Ishikawa (cell line): ENCODE measurements around the gene RIMS4.

Source experiments
- CEBPB ChIP-seq: IDR thresholded peaks from 2 replicates; pipeline ENCODE4 v1.6.1; 2012
- CREB1 ChIP-seq: IDR thresholded peaks from 2 replicates; pipeline ENCODE4 v1.6.1; 2012; ENCODE audit warnings: low read depth
- EGR1 ChIP-seq: IDR thresholded peaks from 2 replicates; pipeline ENCODE4 v1.6.1; 2012
- EP300 ChIP-seq: IDR thresholded peaks from 2 replicates; pipeline ENCODE4 v1.6.1; 2012; ENCODE audit warnings: borderline replicate concordance
- FOXM1 ChIP-seq: IDR thresholded peaks from 2 replicates; pipeline ENCODE4 v1.6.1; 2012; ENCODE audit warnings: low read depth, borderline replicate concordance
- NFIC ChIP-seq: IDR thresholded peaks from 2 replicates; pipeline ENCODE4 v1.6.1; 2012
- RAD21 ChIP-seq: IDR thresholded peaks from 2 replicates; pipeline ENCODE4 v1.6.1; 2012; ENCODE audit warnings: low read depth
- TAF1 ChIP-seq: IDR thresholded peaks from 2 replicates; pipeline ENCODE4 v1.6.1; 2012; ENCODE audit warnings: low read depth, mild to moderate bottlenecking
- TCF12 ChIP-seq: IDR thresholded peaks from 2 replicates; pipeline ENCODE4 v1.6.1; 2012; ENCODE audit warnings: low read depth
- TEAD4 ChIP-seq: IDR thresholded peaks from 2 replicates; pipeline ENCODE4 v1.6.1; 2012
- YY1 ChIP-seq: IDR thresholded peaks from 2 replicates; pipeline ENCODE4 v1.6.1; 2012; ENCODE audit warnings: low read depth
- ZBTB7A ChIP-seq: IDR thresholded peaks from 2 replicates; pipeline ENCODE4 v1.6.1; 2012; ENCODE audit warnings: low read depth
- TF ChIP-seq, protein P1 (sequence below): IDR thresholded peaks from 2 replicates; pipeline ENCODE4 v1.6.1; 2012; ENCODE audit warnings: low read depth, mild to moderate bottlenecking
- TF ChIP-seq, protein P2 (sequence below): IDR thresholded peaks from 2 replicates; pipeline ENCODE4 v1.6.1; 2012
- TF ChIP-seq, protein P3 (sequence below): IDR thresholded peaks from 2 replicates; pipeline ENCODE4 v1.6.1; 2012

RIMS4 gene

GRCh38 chr20:44805335-44805978, 4.9 kb downstream of the RIMS4 start:
- TF ChIP-seq TAF1 (no peak), NFIC (no peak), YY1 (no peak), CREB1 (no peak), CEBPB (no peak), ZBTB7A (no peak), FOXM1 (no peak), TEAD4 (no peak), EGR1 (no peak)
- TF ChIP-seq, protein P1, sequence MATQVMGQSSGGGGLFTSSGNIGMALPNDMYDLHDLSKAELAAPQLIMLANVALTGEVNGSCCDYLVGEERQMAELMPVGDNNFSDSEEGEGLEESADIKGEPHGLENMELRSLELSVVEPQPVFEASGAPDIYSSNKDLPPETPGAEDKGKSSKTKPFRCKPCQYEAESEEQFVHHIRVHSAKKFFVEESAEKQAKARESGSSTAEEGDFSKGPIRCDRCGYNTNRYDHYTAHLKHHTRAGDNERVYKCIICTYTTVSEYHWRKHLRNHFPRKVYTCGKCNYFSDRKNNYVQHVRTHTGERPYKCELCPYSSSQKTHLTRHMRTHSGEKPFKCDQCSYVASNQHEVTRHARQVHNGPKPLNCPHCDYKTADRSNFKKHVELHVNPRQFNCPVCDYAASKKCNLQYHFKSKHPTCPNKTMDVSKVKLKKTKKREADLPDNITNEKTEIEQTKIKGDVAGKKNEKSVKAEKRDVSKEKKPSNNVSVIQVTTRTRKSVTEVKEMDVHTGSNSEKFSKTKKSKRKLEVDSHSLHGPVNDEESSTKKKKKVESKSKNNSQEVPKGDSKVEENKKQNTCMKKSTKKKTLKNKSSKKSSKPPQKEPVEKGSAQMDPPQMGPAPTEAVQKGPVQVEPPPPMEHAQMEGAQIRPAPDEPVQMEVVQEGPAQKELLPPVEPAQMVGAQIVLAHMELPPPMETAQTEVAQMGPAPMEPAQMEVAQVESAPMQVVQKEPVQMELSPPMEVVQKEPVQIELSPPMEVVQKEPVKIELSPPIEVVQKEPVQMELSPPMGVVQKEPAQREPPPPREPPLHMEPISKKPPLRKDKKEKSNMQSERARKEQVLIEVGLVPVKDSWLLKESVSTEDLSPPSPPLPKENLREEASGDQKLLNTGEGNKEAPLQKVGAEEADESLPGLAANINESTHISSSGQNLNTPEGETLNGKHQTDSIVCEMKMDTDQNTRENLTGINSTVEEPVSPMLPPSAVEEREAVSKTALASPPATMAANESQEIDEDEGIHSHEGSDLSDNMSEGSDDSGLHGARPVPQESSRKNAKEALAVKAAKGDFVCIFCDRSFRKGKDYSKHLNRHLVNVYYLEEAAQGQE = no peak

DNA sequence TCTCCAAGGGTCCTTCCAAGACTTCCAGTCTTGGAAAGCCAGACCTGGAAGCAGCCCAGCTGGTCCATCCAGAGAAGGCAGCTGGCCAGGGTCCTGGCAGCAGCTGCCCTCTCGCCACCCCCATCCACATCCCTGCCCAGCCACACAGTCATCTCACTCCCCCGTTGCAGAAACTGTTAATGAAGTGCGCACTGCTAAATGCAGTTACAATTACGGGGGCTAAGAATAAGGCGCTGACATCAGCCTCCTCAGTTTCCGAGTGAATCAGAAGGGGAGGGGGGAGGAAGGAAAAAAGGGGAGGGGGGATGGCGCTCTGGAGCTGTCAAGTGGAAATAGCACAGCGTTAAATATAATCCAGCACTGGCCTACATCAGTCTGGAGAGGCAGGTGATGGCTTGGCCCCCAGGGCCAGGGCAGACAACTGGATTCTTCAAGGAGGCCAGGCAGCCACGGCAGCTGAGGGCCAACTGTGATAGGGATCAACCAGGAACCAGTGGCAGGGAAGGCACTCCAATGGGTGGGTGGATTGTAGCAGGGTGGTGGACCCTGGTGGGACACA, 6.9 kb downstream of the RIMS4 start:
- TF ChIP-seq, protein P1 = peak; percentile 55; the same call in 1 of the 2 replicates
- no peak for TF ChIP-seq FOXM1
- TF ChIP-seq EGR1 = no peak

DNA sequence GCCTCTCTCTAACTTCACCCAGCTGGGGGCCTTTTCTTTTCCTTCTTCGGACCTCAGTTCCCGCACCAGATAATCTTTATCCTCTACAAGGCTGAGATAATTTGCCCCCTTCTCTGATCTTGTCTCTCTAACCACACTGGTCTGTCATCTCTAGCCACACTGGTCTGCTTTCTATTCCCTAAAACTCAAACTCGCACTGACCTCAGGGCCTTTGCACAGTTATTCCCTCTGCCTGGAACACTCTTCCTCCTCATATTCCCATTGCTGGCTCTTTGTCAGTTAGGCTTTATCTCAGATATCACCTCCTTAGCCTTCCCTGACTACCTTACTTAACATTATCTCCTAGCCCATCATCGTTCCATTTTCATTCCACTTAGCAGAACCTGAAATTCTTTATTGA, 7.6 kb downstream of the RIMS4 start:
- TF ChIP-seq, protein P2, sequence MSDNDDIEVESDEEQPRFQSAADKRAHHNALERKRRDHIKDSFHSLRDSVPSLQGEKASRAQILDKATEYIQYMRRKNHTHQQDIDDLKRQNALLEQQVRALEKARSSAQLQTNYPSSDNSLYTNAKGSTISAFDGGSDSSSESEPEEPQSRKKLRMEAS = no peak
- TF ChIP-seq EGR1 (no peak), FOXM1 (no peak), EP300 (no peak), RAD21 (no peak), TCF12 (no peak), CREB1 (no peak), ZBTB7A (no peak), YY1 (no peak), NFIC (no peak)
- TF ChIP-seq, protein P1 = no peak
- TF ChIP-seq, protein P3, sequence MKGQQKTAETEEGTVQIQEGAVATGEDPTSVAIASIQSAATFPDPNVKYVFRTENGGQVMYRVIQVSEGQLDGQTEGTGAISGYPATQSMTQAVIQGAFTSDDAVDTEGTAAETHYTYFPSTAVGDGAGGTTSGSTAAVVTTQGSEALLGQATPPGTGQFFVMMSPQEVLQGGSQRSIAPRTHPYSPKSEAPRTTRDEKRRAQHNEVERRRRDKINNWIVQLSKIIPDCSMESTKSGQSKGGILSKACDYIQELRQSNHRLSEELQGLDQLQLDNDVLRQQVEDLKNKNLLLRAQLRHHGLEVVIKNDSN = no peak

DNA sequence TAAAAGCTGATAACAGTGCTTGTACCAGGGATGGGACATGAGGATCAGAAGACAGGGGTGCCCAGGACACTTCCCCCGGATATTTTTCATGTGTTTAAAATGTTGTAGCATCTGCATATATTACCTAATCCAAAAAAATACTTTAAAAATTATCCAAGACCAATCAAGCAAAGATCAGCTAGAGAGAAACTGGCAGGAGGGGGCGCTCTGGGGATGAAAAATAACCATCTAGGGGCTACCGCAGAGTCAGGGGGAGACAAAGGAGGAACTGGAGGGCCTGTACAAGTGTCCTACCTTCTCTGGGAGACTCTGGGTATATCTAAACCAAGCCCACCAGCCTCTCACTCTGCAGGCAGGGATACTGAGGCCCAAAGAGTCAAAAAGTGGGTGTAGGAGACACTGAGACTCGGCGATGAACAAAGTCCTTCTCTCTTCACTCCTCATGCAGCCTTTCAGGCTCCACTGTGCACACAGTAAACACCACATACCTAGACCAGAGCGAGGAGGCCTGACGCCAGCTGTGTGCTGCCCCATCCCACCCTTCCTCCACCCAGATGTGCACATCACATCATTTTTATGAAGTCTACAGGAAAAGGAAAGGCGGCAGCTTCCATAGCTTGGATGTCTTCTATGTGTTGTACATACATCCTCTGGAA, 9.8 kb downstream of the RIMS4 start:
- peak; percentile 55 for TF ChIP-seq RAD21
- TF ChIP-seq, protein P3 = no peak

DNA sequence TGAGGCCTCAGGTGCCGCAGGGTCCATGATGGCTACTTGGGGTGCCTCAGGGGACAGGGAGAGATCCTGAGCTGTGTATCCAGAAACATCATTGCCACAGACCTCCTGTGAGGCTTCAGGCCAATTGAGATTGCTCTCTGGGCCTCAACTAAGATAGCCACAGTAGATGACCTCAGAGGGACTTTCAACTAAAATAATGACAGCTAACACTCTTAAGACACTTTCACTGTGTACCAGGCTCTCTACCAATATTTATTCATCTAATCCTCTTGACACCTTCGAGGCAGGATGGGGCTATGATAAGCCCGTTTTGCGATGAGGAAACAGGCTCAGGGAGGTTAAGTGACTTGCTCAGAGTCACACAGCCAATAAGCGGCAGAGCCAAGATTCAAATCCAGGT, 10.7 kb downstream of the RIMS4 start:
- no peak for TF ChIP-seq YY1
- TF ChIP-seq, protein P1 = no peak
- TF ChIP-seq ZBTB7A = no peak
- TF ChIP-seq, protein P2 = no peak
- no peak for TF ChIP-seq TAF1
- no peak for TF ChIP-seq CREB1
- no peak for TF ChIP-seq EGR1
- no peak for TF ChIP-seq TEAD4
